HG02970 (cell line): ENCODE results near the gene ANTXR2.
A peak's percentile ranks its signal among the peaks of the same experiment; 100 is the strongest.

Source experiments
- ATAC-seq: cut with Tn5 transposase; IDR thresholded peaks from one replicate; pipeline ENCODE4 v1.9.1; 2021; ENCODE audit warnings: mild to moderate bottlenecking, moderate library complexity, moderate number of reproducible peaks; ENCODE audit not compliant: unreplicated experiment, low FRiP score

ANTXR2 gene

GRCh38 chr4:80092847-80093246, 19.8 kb upstream of the ANTXR2 start:
- ATAC-seq, result no peak

GRCh38 chr4:80092088-80092487, 19.1 kb upstream of the ANTXR2 start:
- no peak for ATAC-seq

GRCh38 chr4:80091688-80092087, 18.7 kb upstream of the ANTXR2 start:
- ATAC-seq, result no peak

- ATAC-seq, result no peak
Observed at GRCh38 chr4:80091184-80091583, 18.2 kb upstream of the ANTXR2 start.

- ATAC-seq, result no peak
Observed at GRCh38 chr4:80090090-80090489, 17.1 kb upstream of the ANTXR2 start.

- ATAC-seq, result no peak
Observed at GRCh38 chr4:80088471-80088870, 15.4 kb upstream of the ANTXR2 start.

- ATAC-seq, result no peak
Observed at GRCh38 chr4:80086296-80086695, 13.3 kb upstream of the ANTXR2 start.

GRCh38 chr4:80085081-80085480, 12.1 kb upstream of the ANTXR2 start:
- no peak for ATAC-seq

- no peak for ATAC-seq
Observed at GRCh38 chr4:80082693-80083092, 9.7 kb upstream of the ANTXR2 start.

- no peak for ATAC-seq
Observed at GRCh38 chr4:80081566-80081965, 8.5 kb upstream of the ANTXR2 start.

- no peak for ATAC-seq
Observed at GRCh38 chr4:80079255-80079923, 6.4 kb upstream of the ANTXR2 start.

GRCh38 chr4:80078346-80079092, 5.5 kb upstream of the ANTXR2 start:
- ATAC-seq, result no peak

- ATAC-seq, result no peak
Observed at GRCh38 chr4:80077639-80078038, 4.6 kb upstream of the ANTXR2 start.

GRCh38 chr4:80076681-80077080, 3.7 kb upstream of the ANTXR2 start:
- ATAC-seq, result no peak

GRCh38 chr4:80075995-80076675, 3.1 kb upstream of the ANTXR2 start:
- no peak for ATAC-seq

GRCh38 chr4:80074651-80075050, 1.6 kb upstream of the ANTXR2 start:
- ATAC-seq, result no peak

GRCh38 chr4:80074069-80074468, 1.0 kb upstream of the ANTXR2 start:
- ATAC-seq, result no peak

- ATAC-seq, result peak; percentile 43
Observed at GRCh38 chr4:80073473-80074008, 512 bp upstream of the ANTXR2 start.

- peak; percentile 18 for ATAC-seq
Observed at GRCh38 chr4:80072228-80072743, 743 bp downstream of the ANTXR2 start.

GRCh38 chr4:80071604-80072227, 1.3 kb downstream of the ANTXR2 start:
- no peak for ATAC-seq
